ENCODE data around the gene GRM1.

DNA sequence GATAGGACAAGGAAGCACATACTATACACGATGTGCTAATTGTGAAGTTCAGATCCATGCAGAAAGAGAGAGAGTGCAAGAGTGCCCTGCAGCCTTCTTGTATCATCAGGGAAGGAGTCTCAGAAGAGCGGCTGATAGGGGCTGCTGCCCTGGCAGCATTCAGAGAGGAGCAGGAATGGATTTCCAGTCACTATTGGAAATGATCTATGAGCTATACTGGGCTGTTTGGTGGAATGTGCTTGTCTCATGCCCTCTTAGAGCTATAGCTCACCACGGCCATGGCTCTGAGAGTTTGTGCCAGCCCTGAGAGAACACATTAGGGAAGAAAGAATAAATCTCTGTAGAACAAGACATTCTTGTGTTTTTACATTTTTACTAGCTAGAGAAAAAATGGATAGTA lies 302.2 kb downstream of the GRM1 start:
- TF ChIP-seq, protein P1, sequence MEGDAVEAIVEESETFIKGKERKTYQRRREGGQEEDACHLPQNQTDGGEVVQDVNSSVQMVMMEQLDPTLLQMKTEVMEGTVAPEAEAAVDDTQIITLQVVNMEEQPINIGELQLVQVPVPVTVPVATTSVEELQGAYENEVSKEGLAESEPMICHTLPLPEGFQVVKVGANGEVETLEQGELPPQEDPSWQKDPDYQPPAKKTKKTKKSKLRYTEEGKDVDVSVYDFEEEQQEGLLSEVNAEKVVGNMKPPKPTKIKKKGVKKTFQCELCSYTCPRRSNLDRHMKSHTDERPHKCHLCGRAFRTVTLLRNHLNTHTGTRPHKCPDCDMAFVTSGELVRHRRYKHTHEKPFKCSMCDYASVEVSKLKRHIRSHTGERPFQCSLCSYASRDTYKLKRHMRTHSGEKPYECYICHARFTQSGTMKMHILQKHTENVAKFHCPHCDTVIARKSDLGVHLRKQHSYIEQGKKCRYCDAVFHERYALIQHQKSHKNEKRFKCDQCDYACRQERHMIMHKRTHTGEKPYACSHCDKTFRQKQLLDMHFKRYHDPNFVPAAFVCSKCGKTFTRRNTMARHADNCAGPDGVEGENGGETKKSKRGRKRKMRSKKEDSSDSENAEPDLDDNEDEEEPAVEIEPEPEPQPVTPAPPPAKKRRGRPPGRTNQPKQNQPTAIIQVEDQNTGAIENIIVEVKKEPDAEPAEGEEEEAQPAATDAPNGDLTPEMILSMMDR (IDR thresholded peaks at IDR 0.05): no peak
- TF ChIP-seq POLR2A (IDR thresholded peaks at IDR 0.05): no peak

Measured in adrenal gland (tissue), 5 donors.